Fibroblast of skin of left quadriceps (primary cell): ENCODE results near the gene COL4A4.
"Not testable (repeated sequence)": the region's sequence is repeated elsewhere in the genome, so short reads cannot be mapped to it uniquely, and the experiment has no call there.

Source experiments
- DNase-seq, 2 experiments: peaks; one replicate each; pipeline ENCODE4 v3.0.0-alpha.2; 2013; ENCODE audit warnings: low read depth in 2 of 2

Gene COL4A4

DNA sequence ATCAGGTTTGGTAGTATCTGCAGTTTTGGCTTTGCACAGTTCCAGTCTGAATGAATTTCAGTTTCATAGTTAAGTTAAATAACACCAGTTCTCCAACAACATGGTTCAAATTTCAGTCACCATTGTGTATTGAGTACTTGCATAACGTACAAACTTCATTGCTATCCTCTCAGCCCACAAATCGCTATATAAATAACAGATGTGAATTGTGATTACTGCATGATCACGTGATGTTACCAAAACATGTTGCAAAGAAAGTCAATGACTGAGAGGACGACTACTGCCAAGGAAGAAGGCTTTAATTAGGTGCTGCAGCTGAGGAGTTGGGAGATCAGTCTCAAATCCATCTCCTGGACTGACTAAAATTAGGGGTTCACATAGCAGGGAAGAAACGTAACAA is 48.2 kb downstream of the COL4A4 start:
- peak; percentile 60 to 64 for DNase-seq

DNA sequence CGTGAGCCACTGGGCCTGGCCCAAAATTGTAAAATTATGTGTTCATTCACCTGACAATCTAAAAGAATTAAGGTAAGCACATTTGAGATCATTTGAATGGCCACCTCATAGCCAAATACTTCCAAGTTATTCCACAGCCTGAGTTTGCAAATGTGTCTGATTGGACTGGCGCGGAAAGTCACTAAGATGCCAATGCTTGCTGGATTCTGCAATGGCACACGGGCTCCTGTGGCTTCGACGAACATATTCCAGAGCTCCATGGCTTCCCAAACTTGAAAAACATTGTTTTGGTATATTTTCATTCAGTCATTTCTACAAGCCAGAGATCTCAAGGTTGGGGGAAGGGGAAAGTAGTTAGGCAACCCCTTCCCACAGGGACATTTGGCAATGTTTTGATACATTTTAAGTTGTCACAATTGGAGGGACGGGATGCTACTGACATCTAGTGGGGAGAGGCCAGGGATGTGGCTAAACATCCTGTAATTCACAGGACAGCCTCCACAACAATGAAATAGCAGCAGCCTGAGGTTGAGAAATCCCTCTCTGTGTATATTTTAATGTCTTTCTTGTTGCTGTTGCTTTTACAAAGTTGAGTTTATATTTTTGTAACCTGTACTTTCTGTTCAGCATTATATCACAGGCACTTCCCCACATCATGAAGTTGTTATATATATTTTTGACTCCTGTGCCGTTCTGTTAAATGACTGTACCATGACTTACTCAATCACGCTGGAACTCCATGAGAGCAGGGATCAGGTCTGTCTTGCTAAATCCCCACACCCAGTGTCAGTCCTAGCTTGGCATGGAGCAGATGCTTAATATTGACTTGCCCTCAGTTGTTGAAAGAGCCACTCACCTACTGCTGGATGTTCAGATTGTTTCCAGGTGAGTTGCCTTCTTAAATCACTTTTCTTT is 56.9 kb downstream of the COL4A4 start:
- DNase-seq: peak; percentile 52 to 55

DNA sequence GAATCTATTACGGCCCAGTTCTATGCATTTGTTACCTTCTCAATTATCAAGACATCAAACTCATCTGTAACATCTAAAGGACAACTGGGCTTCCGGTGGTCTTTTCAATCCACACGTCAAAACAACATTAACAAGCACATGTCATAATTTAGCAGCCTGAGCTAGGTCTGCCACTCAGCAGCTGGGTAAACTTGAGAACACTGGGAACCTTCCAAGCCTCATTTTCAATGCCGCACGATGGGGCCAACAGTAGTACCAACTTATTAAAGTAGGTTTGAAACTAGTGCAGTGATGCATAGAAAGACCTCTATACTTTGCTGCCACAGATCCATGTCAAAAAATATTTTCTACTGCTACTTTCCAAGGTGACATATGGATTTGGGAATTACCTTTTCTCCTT is 60.4 kb downstream of the COL4A4 start:
- DNase-seq: no peak

DNA sequence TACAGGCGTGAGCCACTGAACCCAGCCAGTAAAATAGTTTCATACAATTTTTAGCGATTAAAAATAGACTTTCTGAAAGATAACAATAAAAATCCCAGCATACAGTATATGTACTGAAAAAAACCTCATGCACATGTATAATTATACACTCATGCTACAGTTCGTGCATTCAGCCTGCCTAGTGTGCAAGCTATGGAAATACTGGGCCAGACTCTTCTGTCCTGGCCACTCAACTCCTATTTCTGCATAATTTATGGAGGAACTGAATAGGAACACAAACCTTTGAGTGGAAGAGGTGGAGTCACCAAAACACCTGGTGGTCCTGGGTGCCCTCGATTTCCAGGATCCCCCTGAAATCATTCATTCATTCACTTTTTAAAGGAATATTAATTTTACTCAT is 64.7 kb downstream of the COL4A4 start:
- no peak for DNase-seq

DNA sequence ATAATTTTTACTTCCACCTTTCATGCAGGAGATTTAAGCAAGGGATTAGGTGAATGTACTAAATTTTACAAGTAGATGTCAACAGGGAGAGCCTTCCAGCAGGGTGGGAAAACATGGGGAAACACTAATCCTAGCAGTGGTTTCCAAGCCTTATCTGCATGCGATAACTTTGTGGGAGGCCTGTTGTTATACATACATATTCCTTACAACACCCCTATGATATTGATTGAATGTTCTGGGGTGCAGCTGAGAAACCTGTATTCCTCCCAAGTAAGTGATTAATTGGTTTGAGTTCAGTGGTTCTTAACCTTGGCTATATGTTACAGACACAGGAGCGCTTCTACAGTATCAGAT is 65.9 kb downstream of the COL4A4 start:
- DNase-seq: no peak

DNA sequence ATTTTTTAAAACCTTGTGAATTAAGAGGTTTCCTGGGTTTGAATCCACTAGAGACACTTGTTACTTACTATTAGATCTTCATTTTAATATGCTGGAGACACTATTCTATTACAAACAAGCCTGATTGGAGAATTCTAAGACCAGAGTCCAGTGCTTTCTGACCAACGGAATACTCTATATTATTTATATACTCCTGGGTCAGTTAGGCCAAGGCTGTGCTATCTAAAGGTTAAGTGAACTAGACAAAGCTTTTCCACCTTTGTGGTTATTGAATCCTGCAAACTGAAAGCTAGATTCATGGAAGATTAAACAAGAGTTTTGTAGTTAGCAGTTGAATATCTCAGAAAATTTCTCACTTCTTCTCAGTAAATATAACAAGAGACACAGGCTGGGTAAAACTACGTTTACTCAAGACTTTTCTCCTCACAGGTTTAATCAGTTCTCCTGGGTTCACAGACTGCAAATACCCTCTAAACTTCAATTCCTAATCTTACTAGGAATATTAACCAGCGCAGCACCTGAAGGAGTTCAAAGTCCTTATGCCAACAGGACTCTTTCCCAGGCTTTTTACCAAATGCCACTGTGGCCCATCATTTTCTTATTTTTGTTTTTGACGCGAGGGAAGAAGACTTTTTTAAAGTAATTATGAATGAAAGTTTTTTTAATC is 66.4 kb downstream of the COL4A4 start:
- DNase-seq: no peak

DNA sequence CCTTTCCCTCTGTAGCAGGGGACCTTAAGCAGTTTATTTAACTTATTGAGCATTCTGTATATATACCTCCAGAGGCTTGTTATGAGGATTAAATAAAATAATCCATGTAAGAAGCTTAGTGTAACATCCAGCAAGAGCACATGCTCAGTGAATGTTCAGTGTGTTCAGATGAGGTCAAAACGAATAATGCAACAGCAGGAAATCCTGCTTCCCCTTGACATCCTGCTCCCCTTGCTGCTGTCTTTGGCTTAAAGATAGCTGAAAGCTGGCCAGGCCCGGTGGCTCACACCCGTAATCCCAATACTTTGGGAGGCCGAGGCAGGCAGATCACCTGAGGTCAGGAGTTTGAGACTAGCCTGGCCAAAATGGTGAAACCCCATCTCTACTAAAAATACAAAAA is 68.7 kb downstream of the COL4A4 start:
- no peak for DNase-seq

DNA sequence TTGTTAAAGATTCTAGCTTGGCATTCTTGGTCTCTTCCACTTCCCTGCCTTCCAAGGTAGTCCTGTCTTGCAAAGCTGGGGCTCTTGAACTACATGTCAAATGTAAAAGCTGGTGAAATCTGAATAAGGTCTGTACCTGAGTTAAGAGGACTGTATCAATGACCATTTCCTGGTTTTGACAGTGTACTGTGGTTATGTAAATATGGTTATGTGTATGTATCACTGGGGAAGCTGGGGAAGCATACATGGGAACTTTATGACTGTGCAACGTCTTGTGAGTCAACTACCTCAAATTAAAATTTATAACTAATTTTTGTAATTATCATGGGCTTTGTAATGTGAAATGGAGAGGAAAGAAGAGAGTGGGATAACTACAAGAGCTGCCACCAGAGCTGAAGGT is 81.7 kb downstream of the COL4A4 start:
- DNase-seq: no peak

DNA sequence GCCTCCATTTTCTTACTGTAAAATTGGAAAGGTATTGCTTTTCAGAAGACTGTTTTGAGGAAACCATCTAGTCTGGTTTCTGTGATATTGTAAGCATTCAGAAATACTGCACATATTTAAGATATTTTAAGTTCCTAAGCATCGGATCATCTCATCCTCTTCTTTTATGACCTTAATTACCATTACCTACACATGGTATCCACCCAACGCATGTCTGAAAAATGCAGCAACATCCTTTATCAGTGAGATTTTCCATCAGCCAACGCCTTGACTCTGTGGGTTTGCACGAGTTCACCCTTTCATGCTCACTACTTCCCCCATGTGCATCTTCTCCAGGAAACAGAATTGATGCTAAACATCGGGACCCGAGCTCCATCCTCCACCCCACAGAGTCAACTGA is 84.3 kb downstream of the COL4A4 start:
- peak; percentile 2 to 3 for DNase-seq

DNA sequence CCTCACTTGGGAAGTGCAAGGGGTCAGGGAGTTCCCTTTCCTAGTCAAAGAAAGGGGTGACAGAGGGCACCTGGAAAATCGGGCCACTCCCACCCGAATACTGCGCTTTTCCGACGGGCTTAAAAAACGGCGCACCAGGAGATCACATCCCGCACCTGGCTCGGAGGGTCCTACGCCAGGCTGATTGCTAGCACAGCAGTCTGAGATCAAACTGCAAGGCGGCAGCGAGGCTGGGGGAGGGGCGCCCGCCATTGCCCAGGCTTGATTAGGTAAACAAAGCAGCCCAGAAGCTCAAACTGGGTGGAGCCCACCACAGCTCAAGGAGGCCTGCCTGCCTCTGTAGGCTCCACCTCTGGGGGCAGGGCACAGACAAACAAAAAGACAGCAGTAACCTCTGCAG is 98.9 kb downstream of the COL4A4 start:
- DNase-seq: not testable (repeated sequence)

DNA sequence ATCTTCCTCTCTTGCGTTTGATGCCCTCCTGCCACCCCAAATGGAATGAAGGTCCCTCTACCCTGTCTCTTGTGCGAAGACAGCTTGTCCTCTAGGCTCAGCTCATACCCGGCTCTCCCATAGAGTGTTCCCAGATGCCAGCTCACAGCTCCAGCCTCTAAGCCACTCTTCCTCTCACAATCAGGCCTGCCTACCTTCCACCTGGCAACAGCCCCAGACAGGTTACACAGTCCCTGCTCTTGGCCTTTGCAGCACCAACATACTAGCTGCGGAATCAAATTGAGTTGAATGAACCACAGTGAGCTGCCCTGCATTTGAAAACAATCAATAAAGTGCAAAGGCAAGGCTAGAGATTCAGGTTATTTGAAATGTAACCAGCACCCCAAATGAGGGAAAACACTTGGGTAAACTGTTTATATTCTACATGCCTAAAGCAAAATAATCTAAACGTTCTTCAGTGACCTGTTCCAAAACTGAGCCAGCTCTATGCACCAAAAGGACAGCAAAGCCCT is 105.1 kb downstream of the COL4A4 start:
- no peak for DNase-seq

DNA sequence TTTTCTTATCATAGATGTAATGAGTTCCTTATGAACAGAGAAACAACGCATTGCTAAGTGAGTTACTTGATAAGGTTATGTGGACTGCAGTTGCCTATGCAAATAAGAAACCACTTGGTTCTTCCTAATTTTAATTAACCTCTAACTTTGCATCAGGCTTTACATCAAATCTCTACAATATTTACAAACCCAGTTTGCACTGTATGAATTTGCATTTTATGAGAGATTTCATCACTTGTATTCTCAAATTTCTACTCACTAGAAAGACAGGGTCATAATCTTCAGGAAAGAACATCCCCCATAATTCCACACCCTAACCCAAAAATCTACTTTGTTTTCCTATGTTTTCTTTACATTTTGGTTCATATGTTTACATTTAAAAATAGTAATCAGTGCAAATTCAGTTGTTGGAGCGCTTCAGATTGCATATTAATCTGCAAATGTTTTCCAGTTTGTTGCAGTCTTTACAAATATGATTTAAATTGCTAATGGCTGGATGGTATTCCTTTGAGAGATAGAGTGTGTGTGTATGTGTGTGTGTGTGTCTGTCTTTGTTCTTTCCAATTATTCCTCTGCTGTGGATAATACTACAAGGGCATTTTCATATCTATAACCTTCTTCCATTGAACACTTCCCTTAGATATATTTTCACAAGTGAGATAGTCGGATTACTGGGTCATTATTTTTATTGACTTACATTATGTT is 106.1 kb downstream of the COL4A4 start:
- no peak for DNase-seq

DNA sequence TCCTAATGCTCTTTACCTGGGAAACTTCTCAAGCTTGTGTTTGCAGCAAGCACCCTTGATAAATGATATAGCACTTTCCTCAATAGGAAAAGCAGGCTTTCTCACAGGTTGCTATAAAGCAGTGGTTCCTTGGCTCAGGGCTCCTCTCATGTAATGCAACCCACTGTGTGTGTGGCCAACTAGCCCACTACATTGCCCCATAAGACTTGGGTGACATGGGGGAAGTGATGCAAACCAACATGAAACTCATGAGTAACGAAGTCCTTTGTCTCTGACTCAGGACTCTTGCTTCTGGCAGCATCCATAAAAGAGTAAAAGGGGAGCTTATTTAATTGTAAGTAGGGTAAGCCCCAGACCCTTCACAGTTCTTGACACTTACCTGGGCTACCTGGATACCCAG is 106.9 kb downstream of the COL4A4 start:
- DNase-seq: no peak

DNA sequence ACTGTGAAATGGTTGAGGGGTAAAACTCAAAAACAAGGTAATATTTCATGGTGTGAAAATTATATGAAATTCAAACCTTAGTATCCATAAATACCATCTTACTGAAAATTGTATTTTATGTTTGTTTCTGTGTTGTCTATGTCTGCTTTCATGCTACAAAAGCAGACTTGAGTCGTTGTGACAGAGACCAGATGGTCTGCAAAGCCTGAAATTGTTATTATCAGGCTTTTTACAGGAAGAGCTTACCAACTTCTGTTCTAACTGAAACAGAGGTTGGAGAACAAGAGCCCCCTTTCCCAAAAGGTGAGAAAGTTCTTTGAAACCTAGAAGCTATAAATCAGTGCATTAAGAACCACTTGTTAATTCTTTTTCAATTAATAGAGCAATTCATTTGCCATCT is 110.0 kb downstream of the COL4A4 start:
- DNase-seq: no peak

DNA sequence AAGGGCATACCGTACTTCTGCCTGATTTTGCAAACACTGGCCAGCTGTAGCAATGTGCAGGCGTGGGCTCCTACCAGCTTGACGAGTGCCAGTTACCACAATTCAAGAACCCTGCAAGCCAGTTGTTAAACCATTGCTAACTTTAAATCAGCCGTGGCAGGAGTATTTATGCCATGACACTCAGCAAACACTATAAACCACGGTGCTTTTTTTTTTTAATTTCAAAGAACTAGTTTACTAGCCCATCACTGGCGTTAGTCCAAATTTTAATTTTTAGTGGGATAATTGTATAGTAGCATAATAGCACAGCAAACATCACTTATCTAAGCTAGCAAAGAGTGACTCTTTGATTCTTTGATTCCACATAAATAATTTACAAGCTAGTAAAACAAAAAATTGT is 111.1 kb downstream of the COL4A4 start:
- DNase-seq: no peak

DNA sequence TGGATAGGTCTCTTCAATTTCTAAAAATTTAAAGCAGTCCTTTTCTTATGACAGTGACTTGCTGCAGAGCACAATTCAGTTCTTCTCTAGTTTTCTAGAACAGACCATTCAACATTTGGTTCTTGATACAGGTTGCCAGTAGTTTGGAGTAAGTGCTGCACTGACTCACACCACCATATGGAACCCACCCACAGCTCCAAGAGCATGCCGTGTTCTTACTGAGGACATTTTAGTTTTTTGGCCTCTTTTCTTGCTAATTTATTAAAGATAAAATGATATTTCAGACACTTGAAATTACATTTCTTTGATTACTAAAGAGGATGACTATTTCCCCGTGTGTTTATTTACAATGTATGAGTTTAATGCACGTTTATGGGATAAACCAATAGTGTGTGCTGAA is 120.0 kb downstream of the COL4A4 start:
- no peak for DNase-seq

DNA sequence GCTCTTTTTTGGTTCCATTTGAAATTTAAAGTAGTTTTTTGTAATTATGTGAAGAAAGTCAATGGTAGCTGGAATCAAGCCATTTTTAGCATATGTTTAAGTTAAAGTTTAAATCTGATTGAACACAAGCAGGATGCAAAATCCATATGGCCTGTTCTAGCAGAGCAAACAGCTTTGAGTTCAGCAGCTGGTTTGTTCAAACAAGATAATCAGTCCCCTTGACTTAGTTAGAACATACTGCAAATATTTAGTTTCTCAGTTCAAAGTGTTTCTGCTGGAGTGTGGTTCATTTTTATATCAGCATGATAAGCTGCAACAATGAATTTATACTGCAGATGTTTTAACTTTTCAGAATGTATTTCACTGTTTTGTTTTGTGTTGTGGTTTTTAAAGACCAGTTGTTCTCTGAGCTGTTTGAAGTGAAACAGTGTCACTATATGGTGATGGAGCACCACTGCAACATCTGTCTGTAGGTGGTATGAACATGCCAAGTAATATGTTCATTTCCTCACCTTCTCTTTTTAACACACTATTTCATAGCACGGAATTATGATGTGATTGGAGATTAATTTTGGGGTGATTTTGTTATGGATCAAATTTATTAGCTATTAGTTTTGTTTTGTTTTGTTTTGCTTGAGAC is 125.3 kb downstream of the COL4A4 start:
- no peak for DNase-seq

DNA sequence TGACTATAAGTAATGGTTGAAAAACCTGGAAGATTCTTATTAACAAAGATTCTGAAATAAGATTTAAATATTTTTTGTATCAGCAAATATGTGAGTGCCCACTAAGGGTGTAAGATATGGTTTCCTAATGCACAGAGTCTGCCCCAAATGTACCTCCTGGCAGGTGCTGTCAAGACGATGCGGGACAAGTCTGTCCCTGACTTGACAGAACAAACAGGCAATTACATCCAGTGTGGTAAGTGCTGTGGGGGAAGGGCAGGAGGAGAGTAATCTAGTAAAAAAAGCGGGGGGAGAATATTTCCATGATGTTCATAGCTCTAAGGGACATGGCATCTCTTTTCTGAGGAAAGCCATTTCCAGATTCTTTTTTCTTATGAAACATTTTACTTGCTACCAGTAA is 127.5 kb downstream of the COL4A4 start:
- DNase-seq: no peak

DNA sequence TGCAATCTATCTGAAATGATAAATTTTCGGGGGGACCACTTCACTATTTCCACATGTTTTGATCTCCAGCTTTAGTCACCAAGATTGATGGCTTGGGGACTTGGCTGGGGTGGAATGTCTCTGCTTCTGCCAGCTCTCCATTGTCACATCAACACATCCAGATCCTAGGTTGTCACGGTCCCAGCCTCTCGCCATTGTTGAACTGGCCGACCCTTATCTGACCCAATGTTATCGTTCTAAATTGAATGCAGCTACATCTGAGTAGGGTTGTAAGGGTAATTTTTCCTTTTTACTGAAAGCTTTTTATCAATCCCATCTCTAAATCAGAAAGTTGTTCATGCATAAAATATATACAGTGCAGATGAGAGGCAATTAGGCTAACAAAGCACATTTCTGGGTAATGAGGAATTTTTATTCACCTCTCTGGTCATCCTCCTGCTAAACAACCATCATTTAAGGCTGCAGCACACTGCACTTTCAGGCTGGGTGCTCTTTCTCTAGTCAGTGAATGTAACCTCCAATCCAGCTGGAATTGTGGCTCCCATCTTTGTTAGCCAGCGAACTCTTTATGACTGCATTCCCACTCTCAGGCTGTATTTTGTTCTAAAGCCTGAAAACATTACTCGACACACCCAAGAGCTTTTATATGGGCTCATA is 128.2 kb downstream of the COL4A4 start:
- DNase-seq: no peak

DNA sequence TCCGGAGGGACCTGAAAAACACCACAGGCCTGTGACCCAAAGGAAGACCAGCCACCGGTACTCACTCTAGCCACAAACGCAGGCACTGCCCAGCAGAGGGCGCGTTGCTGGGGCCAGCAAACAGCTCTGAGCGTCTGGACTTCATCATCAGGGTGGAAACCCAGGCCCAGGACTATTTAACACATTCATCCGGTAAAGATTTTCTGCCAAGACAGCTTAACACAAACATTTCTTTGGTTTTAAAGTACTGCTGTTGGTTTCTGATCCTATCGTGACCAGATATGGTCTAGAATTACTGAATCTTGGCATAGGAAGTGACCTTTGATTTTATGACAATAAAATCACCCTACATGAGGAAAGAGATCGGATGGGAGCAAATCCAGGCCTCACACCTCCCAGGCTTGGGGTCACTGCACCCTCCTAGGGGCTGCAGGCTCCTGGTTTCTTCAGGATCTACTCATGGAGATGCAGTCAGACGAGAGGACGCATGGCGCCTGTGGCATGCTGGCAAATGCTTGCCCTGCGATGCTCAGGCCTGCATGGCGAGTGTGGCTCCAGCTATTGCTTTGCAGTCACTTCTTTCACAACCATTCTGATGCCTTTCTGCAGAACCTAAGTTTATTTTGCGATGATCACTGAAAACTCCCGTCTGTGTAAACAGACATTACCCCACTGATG is 130.4 kb downstream of the COL4A4 start:
- peak; percentile 4 to 5 for DNase-seq

DNA sequence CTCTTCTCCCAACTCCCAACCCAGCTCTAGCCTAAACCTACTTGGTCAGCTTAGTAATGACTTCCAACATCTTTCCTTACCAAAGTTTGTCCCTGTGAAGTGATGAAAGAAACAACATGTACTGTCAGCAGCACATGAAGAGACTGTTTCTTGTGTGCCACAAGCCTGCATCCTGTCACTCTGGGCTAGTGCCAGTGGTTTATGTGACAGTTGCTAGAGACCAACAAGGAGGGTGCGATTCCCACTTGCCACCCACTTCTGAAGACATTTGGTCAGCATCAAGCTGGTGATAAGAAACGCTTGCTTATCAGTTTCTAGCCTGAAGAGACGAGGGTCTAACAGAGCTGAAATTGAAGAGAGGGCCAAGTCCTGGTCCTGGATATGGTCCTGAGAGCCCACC is 132.6 kb downstream of the COL4A4 start:
- no peak for DNase-seq
